Tibial nerve (tissue), 4 donors: ENCODE measurements around the gene SHD. TPM values are rescaled to one million over a fixed set of nuclear protein-coding genes. Genes with fewer than 3 reads are reported as not detected.
A peak's percentile ranks its signal among the peaks of the same experiment; 100 is the strongest.

Experiments
- DNase-seq, 2 donors: peaks; one replicate each; pipeline ENCODE4 v3.0.0-alpha.2; 2019; ENCODE audit warnings: low spot score in 2 of 2
- H3K27ac ChIP-seq, 4 donors: fragments of 200-600 bp; sonication (generic) in 3 of 4; one replicate each; pipeline ENCODE4 v1.5.1; 2017 to 2019; ENCODE audit warnings: mild to moderate bottlenecking in 1 of 4
- H3K27me3 ChIP-seq, 2 donors: fragments of 200-600 bp; sonication (generic) in 1 of 2; one replicate each; pipeline versions ENCODE4 v1.5.1 to v1.6.0; 2017 to 2019
- H3K36me3 ChIP-seq, 3 donors: fragments of 200-600 bp; sonication (generic); one replicate each; pipeline ENCODE4 v1.5.1; 2018 to 2019
- H3K4me1 ChIP-seq, 4 donors: fragments of 200-600 bp; sonication (generic) in 3 of 4; one replicate each; pipeline ENCODE4 v1.5.1; 2017 to 2019
- H3K4me3 ChIP-seq, 4 donors: fragments of 200-600 bp; sonication (generic) in 3 of 4; one replicate each; pipeline ENCODE4 v1.5.1; 2017 to 2019; ENCODE audit warnings: mild to moderate bottlenecking in 1 of 4, moderate library complexity in 1 of 4
- H3K9me3 ChIP-seq, 4 donors: fragments of 200-600 bp; sonication (generic) in 3 of 4; one replicate each; pipeline ENCODE4 v1.5.1; 2017 to 2019
- EP300 ChIP-seq, 2 donors: sonication (generic); formaldehyde crosslinking; IDR thresholded peaks; one replicate each; pipeline ENCODE4 v1.6.1; 2017; ENCODE audit warnings: antibody characterized with exemption in 2 of 2, mild to moderate bottlenecking in 1 of 2
- POLR2A ChIP-seq, 2 donors: fragments of 450-650 bp; IDR thresholded peaks; one replicate each; pipeline ENCODE4 v1.6.1; 2017; ENCODE audit warnings: antibody characterized with exemption in 2 of 2, mild to moderate bottlenecking in 2 of 2, moderate library complexity in 2 of 2
- WGBS, 2 donors: methylation state at CpG; one replicate each; pipeline ENCODE4 v1.1.5; 2018; 5-methylcytosine and 5-hydroxymethylcytosine counted together
- total RNA-seq, 4 donors: library from RNA; depleted of rRNA; stranded (reverse); fragments of >200 nt; gene quantifications; one replicate each; pipeline ENCODE4 v1.1.0, GENCODE V29; 2016
- TF ChIP-seq, protein P1 (sequence below), 5 experiments: fragments of 200-600 bp in 3 of 5; fragments of 450-650 bp in 2 of 5; sonication (generic) in 3 of 5; IDR thresholded peaks; one replicate each; pipeline ENCODE4 v1.5.1; 2016 to 2019; ENCODE audit warnings: antibody characterized with exemption in 5 of 5, mild to moderate bottlenecking in 3 of 5, moderate library complexity in 2 of 5

Gene SHD
- total RNA-seq, 4 donors from 2014 or later, result not detected

DNA sequence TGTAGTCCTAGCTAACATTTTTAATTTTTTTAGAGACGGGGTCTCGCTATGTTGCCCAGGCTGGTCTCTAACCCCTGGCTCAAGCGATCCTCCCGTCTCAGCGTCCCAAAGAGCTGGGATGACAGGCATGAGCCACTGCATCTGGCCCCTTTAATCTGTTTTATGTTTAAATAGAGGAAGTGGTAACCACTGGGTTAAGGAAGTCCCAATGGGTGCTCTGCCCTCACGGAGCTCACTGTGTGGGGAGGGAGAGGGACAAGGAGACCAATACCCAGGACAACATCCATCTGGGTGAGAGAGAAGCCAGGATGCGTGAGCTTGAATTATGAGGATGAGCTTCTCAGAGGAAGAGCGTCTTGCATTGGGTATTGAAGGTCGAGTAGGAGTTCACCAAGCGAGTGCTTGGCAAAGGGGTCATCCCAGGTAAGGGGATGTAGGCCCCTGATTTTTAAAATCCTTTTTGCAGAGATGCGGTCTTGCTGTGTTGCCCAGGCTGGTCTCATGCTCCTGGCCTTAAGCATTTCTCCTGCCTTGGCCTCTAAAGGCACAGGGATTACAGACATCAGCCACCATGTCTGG is 18.4 kb upstream of the SHD start:
- 85 to 95% methylated on average over 9 to 11 of the region's 11 CpGs for WGBS, 2 donors
- Histone ChIP-seq H3K36me3 (peaks cover 2 to 98% (median 40%) of the 10 kb centered on the region in 3 donors), H3K4me1 (peaks cover 0 to 7% (median 0%) of the 10 kb centered on the region in 4 donors)

DNA sequence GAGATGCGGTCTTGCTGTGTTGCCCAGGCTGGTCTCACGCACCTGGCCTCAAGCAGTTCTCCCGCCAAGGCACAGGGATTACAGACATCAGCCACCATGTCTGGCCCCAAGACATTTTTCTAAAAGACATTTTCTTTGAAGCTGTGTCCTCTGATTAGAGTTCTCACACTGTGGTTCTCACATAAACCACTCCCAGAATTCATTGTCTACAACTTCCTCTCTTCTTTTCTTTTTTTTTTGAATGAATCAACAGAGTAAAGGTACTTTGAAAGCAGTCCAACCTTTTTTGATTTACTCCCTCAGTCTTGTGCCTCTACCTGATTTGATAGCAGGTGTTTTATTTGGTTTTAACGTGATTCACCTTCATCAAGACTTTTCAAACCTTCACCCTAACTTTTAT is 14.3 kb upstream of the SHD start:
- Histone ChIP-seq H3K27ac (no peak overlapping the region), H3K36me3 (peaks cover 2 to 98% (median 23%) of the 10 kb centered on the region in 3 donors), H3K4me1 (peaks cover 0 to 10% (median 0%) of the 10 kb centered on the region in 4 donors), H3K27me3 (no peaks in the 10 kb centered on the region), H3K9me3 (no peaks in the 10 kb centered on the region), H3K4me3 (no peak overlapping the region)
- WGBS, 2 donors, result 84 to 90% methylated on average over 4 of the region's 4 CpGs
- TF ChIP-seq EP300 (IDR thresholded peaks at IDR 0.05), result no peak
- TF ChIP-seq, protein P1, sequence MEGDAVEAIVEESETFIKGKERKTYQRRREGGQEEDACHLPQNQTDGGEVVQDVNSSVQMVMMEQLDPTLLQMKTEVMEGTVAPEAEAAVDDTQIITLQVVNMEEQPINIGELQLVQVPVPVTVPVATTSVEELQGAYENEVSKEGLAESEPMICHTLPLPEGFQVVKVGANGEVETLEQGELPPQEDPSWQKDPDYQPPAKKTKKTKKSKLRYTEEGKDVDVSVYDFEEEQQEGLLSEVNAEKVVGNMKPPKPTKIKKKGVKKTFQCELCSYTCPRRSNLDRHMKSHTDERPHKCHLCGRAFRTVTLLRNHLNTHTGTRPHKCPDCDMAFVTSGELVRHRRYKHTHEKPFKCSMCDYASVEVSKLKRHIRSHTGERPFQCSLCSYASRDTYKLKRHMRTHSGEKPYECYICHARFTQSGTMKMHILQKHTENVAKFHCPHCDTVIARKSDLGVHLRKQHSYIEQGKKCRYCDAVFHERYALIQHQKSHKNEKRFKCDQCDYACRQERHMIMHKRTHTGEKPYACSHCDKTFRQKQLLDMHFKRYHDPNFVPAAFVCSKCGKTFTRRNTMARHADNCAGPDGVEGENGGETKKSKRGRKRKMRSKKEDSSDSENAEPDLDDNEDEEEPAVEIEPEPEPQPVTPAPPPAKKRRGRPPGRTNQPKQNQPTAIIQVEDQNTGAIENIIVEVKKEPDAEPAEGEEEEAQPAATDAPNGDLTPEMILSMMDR (IDR thresholded peaks at IDR 0.05), result no peak
- TF ChIP-seq POLR2A (IDR thresholded peaks at IDR 0.05), result no peak
- no peak for DNase-seq

More for the DNA sequence above, 18.4 kb upstream of the SHD start:
- TF ChIP-seq EP300 (IDR thresholded peaks at IDR 0.05), result no peak
- TF ChIP-seq POLR2A (IDR thresholded peaks at IDR 0.05), result no peak
- TF ChIP-seq, protein P1 (IDR thresholded peaks at IDR 0.05), result no peak
- DNase-seq, result no peak
- Histone ChIP-seq H3K9me3 (peaks cover 0 to 7% (median 0%) of the 10 kb centered on the region in 4 donors), H3K27ac (no peak overlapping the region), H3K27me3 (no peaks in the 10 kb centered on the region), H3K4me3 (no peak overlapping the region)

DNA sequence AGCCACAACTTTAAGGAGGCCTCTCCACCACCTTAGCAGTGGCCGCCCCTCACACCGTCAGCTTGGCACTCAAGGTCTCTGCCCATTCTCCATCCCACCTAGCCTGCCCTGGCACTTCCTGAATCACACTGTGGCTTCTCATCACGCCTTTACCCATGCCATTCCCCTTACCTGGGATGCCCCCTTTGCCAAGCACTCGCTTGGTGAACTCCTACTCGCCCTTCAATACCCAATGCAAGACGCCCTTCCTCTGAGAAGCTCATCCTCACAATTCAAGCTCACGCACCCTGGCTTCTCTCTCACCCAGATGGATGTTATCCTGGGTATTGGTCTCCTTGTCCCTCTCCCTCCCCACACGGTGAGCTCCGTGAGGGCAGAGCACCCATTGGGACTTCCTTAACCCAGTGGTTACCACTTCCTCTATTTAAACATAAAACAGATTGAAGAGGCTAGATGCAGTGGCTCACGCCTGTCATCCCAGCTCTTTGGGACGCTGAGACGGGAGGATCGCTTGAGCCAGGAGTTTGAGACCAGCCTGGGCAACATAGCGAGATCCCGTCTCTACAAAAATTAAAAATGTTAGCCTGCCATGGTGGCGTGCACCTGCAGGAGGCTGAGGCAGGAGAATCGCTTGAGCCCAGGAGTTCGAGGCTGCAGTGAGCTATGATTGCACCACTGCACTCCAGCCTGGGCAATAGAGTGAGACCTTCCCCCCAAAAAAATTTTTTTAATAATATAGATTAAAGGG is 12.6 kb upstream of the SHD start:
- Histone ChIP-seq H3K36me3 (peaks cover 2 to 98% (median 12%) of the 10 kb centered on the region in 3 donors), H3K27me3 (no peaks in the 10 kb centered on the region), H3K4me3 (no peak overlapping the region), H3K27ac (no peak overlapping the region), H3K4me1 (peaks cover 0 to 3% (median 0%) of the 10 kb centered on the region in 4 donors), H3K9me3 (no peaks in the 10 kb centered on the region)
- TF ChIP-seq, protein P1 (IDR thresholded peaks at IDR 0.05), result no peak
- no peak for TF ChIP-seq EP300 (IDR thresholded peaks at IDR 0.05)
- TF ChIP-seq POLR2A (IDR thresholded peaks at IDR 0.05), result no peak
- no peak for DNase-seq
- WGBS, 2 donors, result 84 to 85% methylated on average over 18 of the region's 18 CpGs

DNA sequence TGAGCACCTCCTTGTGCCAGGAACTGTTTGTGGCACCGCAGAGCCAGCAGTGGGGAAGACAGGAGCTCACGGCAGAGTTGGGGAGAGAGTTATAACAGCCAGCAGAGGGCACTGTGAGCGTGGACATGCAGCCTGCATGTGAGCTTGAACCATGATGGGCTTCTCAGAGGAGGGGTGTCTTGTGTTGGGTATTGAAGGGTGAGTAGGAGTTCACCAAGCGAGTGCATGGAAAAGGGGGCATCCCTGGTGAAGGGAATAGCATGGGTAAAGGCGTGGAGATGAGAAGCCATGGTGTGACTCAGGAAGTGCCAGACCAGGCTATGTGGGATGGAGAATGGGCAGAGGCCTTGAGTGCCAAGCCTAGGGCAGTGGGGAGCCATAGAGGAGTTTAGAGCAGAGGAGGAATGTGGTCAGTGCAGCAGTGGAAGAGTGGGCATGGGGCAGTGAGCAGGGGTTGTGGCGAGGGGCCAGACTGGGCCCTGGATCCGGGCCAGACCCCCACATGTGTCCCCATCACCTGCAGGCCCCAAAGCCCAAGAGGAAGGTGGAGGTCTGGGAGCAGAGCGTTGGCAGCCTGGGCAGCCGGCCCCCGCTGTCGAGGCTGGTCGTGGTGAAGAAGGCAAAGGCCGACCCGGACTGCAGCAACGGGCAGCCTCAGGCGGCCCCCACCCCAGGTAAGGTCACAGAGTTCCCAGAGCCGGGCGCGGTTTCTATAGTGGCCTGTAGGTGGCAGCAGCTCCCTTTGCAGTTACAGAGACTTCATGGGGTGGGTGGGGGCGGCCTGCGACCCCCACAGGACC is 11.8 kb upstream of the SHD start:
- TF ChIP-seq, protein P1 (IDR thresholded peaks at IDR 0.05), result peak; percentile 64 to 90 (median 76)
- TF ChIP-seq POLR2A (IDR thresholded peaks at IDR 0.05), result no peak
- H3K27ac ChIP-seq, result no peak overlapping the region
- peak; percentile 28 to 56 for DNase-seq
- H3K9me3 ChIP-seq, result peaks cover 0 to 5% (median 0%) of the 10 kb centered on the region in 4 donors
- no peaks in the 10 kb centered on the region for H3K27me3 ChIP-seq
- H3K4me1 ChIP-seq, result peaks cover 0 to 3% (median 0%) of the 10 kb centered on the region in 4 donors
- peaks cover 2 to 98% (median 12%) of the 10 kb centered on the region in 3 donors for H3K36me3 ChIP-seq
- no peak overlapping the region for H3K4me3 ChIP-seq
- WGBS, 2 donors, result 35 to 43% methylated on average over 21 of the region's 21 CpGs
